Stimulated activated naive CD8-positive, alpha-beta T cell treated with anti-CD3 and anti-CD28 coated beads, Interleukin-15, Interleukin-2, amounts not matched to agents 100 U/mL and 50 U/mL, for 24 hours (primary cell): ENCODE results near the gene CCDC182.

ENCODE experiments used
- ATAC-seq: fragments of 150-1000 bp; cut with Tn5 transposase; one replicate; pipeline ENCODE4 v1.10.0; 2021
- DNase-seq: peaks from one replicate; pipeline ENCODE4 v3.0.0; 2021

The CCDC182 gene

DNA sequence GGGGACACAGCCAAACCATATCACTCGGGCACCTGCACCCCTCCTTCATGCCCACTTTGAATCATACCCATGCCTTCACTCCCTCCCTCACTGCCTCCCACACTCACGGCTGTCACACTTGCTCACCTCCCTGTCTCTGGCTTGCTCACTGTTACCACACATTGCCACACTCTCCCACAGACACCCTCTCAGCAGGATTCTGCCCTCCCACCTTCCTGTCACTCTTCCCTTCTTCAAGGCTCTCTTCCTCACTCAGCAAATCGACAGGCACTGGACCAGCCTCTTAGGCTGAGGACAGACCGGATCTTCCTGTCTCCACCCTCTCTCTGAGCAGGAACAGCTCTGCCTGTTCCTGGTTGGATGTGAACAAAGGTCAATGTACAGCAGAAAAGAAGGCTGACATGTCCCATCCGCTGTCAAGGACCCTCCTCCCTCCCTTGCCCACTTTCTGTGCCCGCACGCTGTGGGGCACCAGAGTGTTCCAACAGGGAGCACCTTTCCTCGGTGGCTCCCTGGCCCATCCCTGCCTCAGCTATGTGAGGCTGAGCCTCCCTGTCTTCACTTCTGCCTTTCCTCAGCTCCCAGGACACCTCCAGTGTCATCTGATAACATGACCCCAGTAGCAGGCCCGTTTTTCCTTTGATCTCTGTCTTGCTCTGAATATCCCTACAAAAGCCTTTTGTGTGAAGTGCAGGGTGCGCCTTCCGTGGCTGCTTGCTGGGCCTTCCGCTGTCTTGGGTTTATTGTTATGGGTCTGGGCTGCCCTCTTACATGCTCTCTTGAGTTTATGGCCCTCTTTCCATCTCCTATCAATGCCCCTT lies 47.0 kb downstream of the CCDC182 start:
- ATAC-seq (peak; percentile 71), DNase-seq (no peak)

DNA sequence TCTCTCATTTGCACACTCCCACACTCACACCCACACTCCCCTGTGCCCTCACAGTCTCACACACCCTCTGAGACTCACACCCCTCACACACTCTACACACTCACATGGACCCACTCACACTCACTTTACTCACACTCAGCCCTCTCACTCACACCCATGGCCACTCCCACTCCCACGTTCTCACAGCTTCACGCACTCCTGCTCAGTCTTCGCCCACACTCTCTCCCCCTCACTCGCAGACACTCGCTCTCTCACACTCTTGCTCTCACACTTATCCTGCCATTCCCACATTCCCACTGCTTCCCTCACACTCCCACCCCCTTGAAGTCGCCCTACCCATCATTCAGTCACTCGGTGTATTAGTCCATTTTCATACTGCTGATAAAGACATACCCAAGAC lies 47.9 kb downstream of the CCDC182 start:
- DNase-seq, result no peak
- ATAC-seq, result no peak

DNA sequence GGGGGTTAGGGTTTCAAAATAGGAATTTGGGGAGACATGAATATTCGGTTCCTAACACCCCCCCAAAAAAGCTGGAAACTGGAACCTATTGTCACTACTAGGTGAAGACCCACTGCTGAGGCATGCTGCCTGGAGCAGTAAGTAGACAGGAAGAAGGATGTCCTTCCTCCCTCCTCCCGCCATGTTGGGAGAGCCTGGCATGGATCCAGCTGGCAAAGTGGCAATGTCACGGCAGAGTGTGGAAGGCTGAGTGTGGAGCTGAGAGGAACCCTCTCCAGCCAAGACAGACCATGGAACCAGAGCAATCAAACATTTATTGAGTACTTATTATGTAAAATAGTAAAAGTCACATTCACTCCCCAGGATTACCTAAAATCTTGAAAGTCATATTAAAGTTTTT lies 49.0 kb downstream of the CCDC182 start:
- ATAC-seq (no peak), DNase-seq (no peak)
